Measurements from ENCODE around the gene LRSAM1. TPM values are rescaled to one million over a fixed set of nuclear protein-coding genes. Genes with fewer than 3 reads are reported as not detected.

LRSAM1 gene
- total and polyA plus RNA-seq, 12 donors, result 6.8 to 74.8 (median 29.3) TPM

- TF ChIP-seq CTCF (IDR thresholded peaks at IDR 0.05), result no peak
- TF ChIP-seq POLR2A (IDR thresholded peaks at IDR 0.05), result no peak
- Histone ChIP-seq H3K4me3 (no peak overlapping the region), H3K27ac (peak overlapping the region in 3 of 5 donors; percentile 14 to 34 (median 30)), H3K36me3 (replicated peaks in 1 of 2) (peaks cover 0 to 38% of the 10 kb centered on the region in 2 donors), H3K27me3 (no peaks in the 10 kb centered on the region), H3K4me1 (replicated peaks in 1 of 2) (peaks cover 14 to 24% of the 10 kb centered on the region in 2 donors), H3K9me3 (replicated peaks in 1 of 3) (no peaks in the 10 kb centered on the region)
- WGBS, 4 donors, result 86 to 90% (median 89%) methylated on average over 10 to 13 of the region's 13 CpGs
- DNase-seq, result no peak
- intact Hi-C loops (cut with DNase I), result no loop called here
Measured at GRCh38 chr9:127497656-127498290, 46.5 kb downstream of the LRSAM1 start.

GRCh38 chr9:127498298-127498697 is 47.0 kb downstream of the LRSAM1 start:
- DNase-seq, result peak in 1 of 7 donors; percentile 27
- intact Hi-C loops (cut with DNase I), result no loop called here
- WGBS, 4 donors, result 60 to 67% (median 62%) methylated on average over 3 to 5 of the region's 5 CpGs
- Histone ChIP-seq H3K4me1 (replicated peaks in 1 of 2) (peaks cover 14 to 24% of the 10 kb centered on the region in 2 donors), H3K36me3 (replicated peaks in 1 of 2) (peaks cover 0 to 38% of the 10 kb centered on the region in 2 donors), H3K27ac (peak overlapping the region in 3 of 5 donors; percentile 14 to 34 (median 30)), H3K9me3 (replicated peaks in 1 of 3) (no peaks in the 10 kb centered on the region), H3K4me3 (no peak overlapping the region), H3K27me3 (no peaks in the 10 kb centered on the region)
- TF ChIP-seq CTCF (IDR thresholded peaks at IDR 0.05) (no peak), POLR2A (IDR thresholded peaks at IDR 0.05) (no peak)

GRCh38 chr9:127500399-127500798 is 49.1 kb downstream of the LRSAM1 start:
- Histone ChIP-seq H3K4me3 (no peak overlapping the region), H3K4me1 (replicated peaks in 1 of 2) (peaks cover 12 to 24% of the 10 kb centered on the region in 2 donors), H3K9me3 (replicated peaks in 1 of 3) (no peaks in the 10 kb centered on the region), H3K27me3 (no peaks in the 10 kb centered on the region), H3K36me3 (replicated peaks in 1 of 2) (peaks cover 0 to 40% of the 10 kb centered on the region in 2 donors), H3K27ac (no peak overlapping the region)
- 84 to 94% (median 91%) methylated on average over 6 of the region's 6 CpGs for WGBS, 4 donors
- DNase-seq, result no peak
- intact Hi-C loops (cut with DNase I), result loop anchor here (5.0 to 10.0 kb wide), 3 partner anchors 87 to 424 kb away; partner anchors contain the start of gene TOR2A (in 1 of the 2)
- TF ChIP-seq POLR2A (IDR thresholded peaks at IDR 0.05), result no peak
- TF ChIP-seq CTCF (IDR thresholded peaks at IDR 0.05), result no peak

- no peak for TF ChIP-seq POLR2A (IDR thresholded peaks at IDR 0.05)
- TF ChIP-seq CTCF (IDR thresholded peaks at IDR 0.05), result no peak
- DNase-seq, result no peak
- 85 to 93% (median 86%) methylated on average over 4 to 9 of the region's 9 CpGs for WGBS, 4 donors
- no peaks in the 10 kb centered on the region for H3K27me3 ChIP-seq
- peaks cover 0 to 40% of the 10 kb centered on the region in 2 donors for H3K36me3 ChIP-seq (replicated peaks in 1 of 2)
- intact Hi-C loops (cut with DNase I), result loop anchor here (5.0 to 10.0 kb wide), 3 partner anchors 86 to 424 kb away; partner anchors contain the start of gene TOR2A (in 1 of the 2)
- H3K9me3 ChIP-seq (replicated peaks in 1 of 3), result no peaks in the 10 kb centered on the region
- H3K27ac ChIP-seq, result no peak overlapping the region
- H3K4me1 ChIP-seq (replicated peaks in 1 of 2), result peaks cover 10 to 24% of the 10 kb centered on the region in 2 donors
- no peak overlapping the region for H3K4me3 ChIP-seq
Measured at GRCh38 chr9:127500862-127501261, 49.6 kb downstream of the LRSAM1 start.

All from adrenal gland (tissue), 12 donors.